ENCODE results near the gene TIMM10.

Gene TIMM10

GRCh38 chr11:57551941-57552340, 21.4 kb upstream of the TIMM10 start:
- Histone ChIP-seq H3K79me2 (ENCODE audit: insufficient read depth, low read length) (no peaks in the 10 kb centered on the region), H3F3A (ENCODE audit: insufficient read depth, low read length) (no peaks in the 10 kb centered on the region), H2AFZ (ENCODE audit: low read length) (no peak overlapping the region), H3K4me3 (ENCODE audit: low read depth, low read length, poor library complexity, severe bottlenecking) (no peak overlapping the region), H3K27me3 (ENCODE audit: insufficient read depth, low read length) (no peaks in the 10 kb centered on the region), H3K36me3 (ENCODE audit: insufficient read depth, low read length) (peaks cover 33% of the 10 kb centered on the region), H3K9me3 (ENCODE audit: low read length) (no peaks in the 10 kb centered on the region), H3K4me2 (ENCODE audit: low read length) (no peak overlapping the region), H3K9me2 (ENCODE audit: low read depth, low read length) (no peaks in the 10 kb centered on the region), H3K4me1 (ENCODE audit: insufficient read depth, low read length, severe bottlenecking) (no peaks in the 10 kb centered on the region), H3K27ac (ENCODE audit: low read depth, low read length, poor library complexity, severe bottlenecking) (no peak overlapping the region), H3K9ac (ENCODE audit: low read length) (no peak overlapping the region), H4K20me1 (ENCODE audit: insufficient read depth, low read length) (no peaks in the 10 kb centered on the region)
- TF ChIP-seq EZH2 (IDR thresholded peaks at IDR 0.05; ENCODE audit: borderline replicate concordance, low read length), result no peak
- no peak for TF ChIP-seq CTCF (IDR thresholded peaks at IDR 0.05; ENCODE audit: low read length)

- H3K4me1 ChIP-seq (ENCODE audit: insufficient read depth, low read length, severe bottlenecking), result no peaks in the 10 kb centered on the region
- H3K27me3 ChIP-seq (ENCODE audit: insufficient read depth, low read length), result no peaks in the 10 kb centered on the region
- no peaks in the 10 kb centered on the region for H3K9me2 ChIP-seq (ENCODE audit: low read depth, low read length)
- no peak overlapping the region for H3K4me3 ChIP-seq (ENCODE audit: low read depth, low read length, poor library complexity, severe bottlenecking)
- no peaks in the 10 kb centered on the region for H3F3A ChIP-seq (ENCODE audit: insufficient read depth, low read length)
- H4K20me1 ChIP-seq (ENCODE audit: insufficient read depth, low read length), result no peaks in the 10 kb centered on the region
- no peaks in the 10 kb centered on the region for H3K79me2 ChIP-seq (ENCODE audit: insufficient read depth, low read length)
- no peak overlapping the region for H3K27ac ChIP-seq (ENCODE audit: low read depth, low read length, poor library complexity, severe bottlenecking)
- H3K4me2 ChIP-seq (ENCODE audit: low read length), result no peak overlapping the region
- TF ChIP-seq CTCF (IDR thresholded peaks at IDR 0.05; ENCODE audit: low read length) (no peak), EZH2 (IDR thresholded peaks at IDR 0.05; ENCODE audit: borderline replicate concordance, low read length) (no peak)
- H3K9ac ChIP-seq (ENCODE audit: low read length), result no peak overlapping the region
- no peaks in the 10 kb centered on the region for H3K9me3 ChIP-seq (ENCODE audit: low read length)
- H2AFZ ChIP-seq (ENCODE audit: low read length), result no peak overlapping the region
- H3K36me3 ChIP-seq (ENCODE audit: insufficient read depth, low read length), result peaks cover 33% of the 10 kb centered on the region
These were observed 19.4 kb upstream of the TIMM10 start for GRCh38 chr11:57549983-57550382.

- Histone ChIP-seq H3K79me2 (ENCODE audit: insufficient read depth, low read length) (no peaks in the 10 kb centered on the region), H4K20me1 (ENCODE audit: insufficient read depth, low read length) (no peaks in the 10 kb centered on the region), H3F3A (ENCODE audit: insufficient read depth, low read length) (no peaks in the 10 kb centered on the region), H3K9ac (ENCODE audit: low read length) (no peak overlapping the region), H2AFZ (ENCODE audit: low read length) (no peak overlapping the region), H3K27ac (ENCODE audit: low read depth, low read length, poor library complexity, severe bottlenecking) (no peak overlapping the region), H3K4me2 (ENCODE audit: low read length) (no peak overlapping the region), H3K9me2 (ENCODE audit: low read depth, low read length) (no peaks in the 10 kb centered on the region), H3K4me1 (ENCODE audit: insufficient read depth, low read length, severe bottlenecking) (no peaks in the 10 kb centered on the region), H3K27me3 (ENCODE audit: insufficient read depth, low read length) (no peaks in the 10 kb centered on the region), H3K9me3 (ENCODE audit: low read length) (no peaks in the 10 kb centered on the region), H3K36me3 (ENCODE audit: insufficient read depth, low read length) (peaks cover 23% of the 10 kb centered on the region; the same call in 1 of the 2 replicates), H3K4me3 (ENCODE audit: low read depth, low read length, poor library complexity, severe bottlenecking) (no peak overlapping the region)
- TF ChIP-seq EZH2 (IDR thresholded peaks at IDR 0.05; ENCODE audit: borderline replicate concordance, low read length), result no peak
These were observed 17.4 kb upstream of the TIMM10 start for GRCh38 chr11:57547854-57548377.

GRCh38 chr11:57546869-57547475, 16.4 kb upstream of the TIMM10 start:
- Histone ChIP-seq H2AFZ (ENCODE audit: low read length) (no peak overlapping the region), H3K4me3 (ENCODE audit: low read depth, low read length, poor library complexity, severe bottlenecking) (no peak overlapping the region), H3K27me3 (ENCODE audit: insufficient read depth, low read length) (no peaks in the 10 kb centered on the region), H4K20me1 (ENCODE audit: insufficient read depth, low read length) (no peaks in the 10 kb centered on the region), H3K36me3 (ENCODE audit: insufficient read depth, low read length) (peaks cover 14% of the 10 kb centered on the region; the same call in 1 of the 2 replicates), H3K4me2 (ENCODE audit: low read length) (no peak overlapping the region), H3K4me1 (ENCODE audit: insufficient read depth, low read length, severe bottlenecking) (no peaks in the 10 kb centered on the region), H3K9me2 (ENCODE audit: low read depth, low read length) (no peaks in the 10 kb centered on the region), H3K79me2 (ENCODE audit: insufficient read depth, low read length) (no peaks in the 10 kb centered on the region), H3K9me3 (ENCODE audit: low read length) (no peaks in the 10 kb centered on the region), H3F3A (ENCODE audit: insufficient read depth, low read length) (no peaks in the 10 kb centered on the region), H3K9ac (ENCODE audit: low read length) (no peak overlapping the region), H3K27ac (ENCODE audit: low read depth, low read length, poor library complexity, severe bottlenecking) (no peak overlapping the region)
- TF ChIP-seq CTCF (IDR thresholded peaks at IDR 0.05; ENCODE audit: low read length) (no peak), EZH2 (IDR thresholded peaks at IDR 0.05; ENCODE audit: borderline replicate concordance, low read length) (no peak)
